SK-N-SH (cell line): Measurements from ENCODE around the gene GULP1. TPM values are rescaled to one million over a fixed set of nuclear protein-coding genes. Genes with fewer than 3 reads are reported as not detected.

ENCODE experiments used
- CTCF ChIA-PET: fragments of 300-600, 350-600 bp; formaldehyde crosslinking; extraction: SDS; loops from one replicate; lab custom pipeline; 2021; lab: Yijun Ruan, JAX
- POLR2A ChIA-PET: fragments of 350-600 bp; sonication (Branson Sonifier 250); formaldehyde crosslinking; extraction: SDS; loops from one replicate; lab custom pipeline; 2020; ENCODE audit warnings: antibody characterized with exemption, inconsistent platforms; lab: Yijun Ruan, JAX
- DNase-seq: peaks from one replicate; pipeline ENCODE4 v3.0.0; 2012
- H2AFZ ChIP-seq: fragments of 200-600 bp; sonication (generic); 2 replicates; pipeline ENCODE4 v1.8.1; 2016; ENCODE audit warnings: antibody characterized with exemption, mild to moderate bottlenecking, low read depth
- H3F3A ChIP-seq: fragments of 200-600 bp; sonication (generic); replicated peaks from 2 replicates; pipeline ENCODE3; 2016; ENCODE audit warnings: antibody characterized with exemption, mild to moderate bottlenecking; ENCODE audit not compliant: insufficient read depth
- H3K27ac ChIP-seq, 2 experiments: fragments of 200-500 bp in 1 of 2; fragments of 200-600 bp in 1 of 2; sonication (Bioruptor generic) in 1 of 2; sonication (generic), shearing (Covaris generic) in 1 of 2; 2 replicates each; pipeline versions ENCODE4 v1.5.1 to v1.6.1; 2014 to 2016; ENCODE audit warnings: low read depth in 2 of 2, inconsistent platforms in 1 of 2, low read length in 1 of 2, mild to moderate bottlenecking in 1 of 2, mixed read lengths in 1 of 2
- H3K27me3 ChIP-seq: fragments of 200-600 bp; sonication (generic), shearing (Covaris generic); 2 replicates; pipeline ENCODE4 v1.6.1; 2016; ENCODE audit warnings: mixed run types; ENCODE audit not compliant: insufficient read depth
- H3K36me3 ChIP-seq, 2 experiments: fragments of 200-500 bp in 1 of 2; fragments of 200-600 bp in 1 of 2; sonication (Bioruptor generic) in 1 of 2; sonication (generic) in 1 of 2; replicated peaks in 1 of 2; 2 replicates each; pipeline versions ENCODE3 to v1.5.1; 2014 to 2016; ENCODE audit warnings: low read length in 1 of 2, mild to moderate bottlenecking in 1 of 2; ENCODE audit not compliant: insufficient read depth in 2 of 2, control insufficient read depth in 1 of 2
- H3K4me1 ChIP-seq, 2 experiments: fragments of 200-500 bp in 1 of 2; fragments of 200-600 bp in 1 of 2; sonication (Bioruptor generic) in 1 of 2; sonication (generic), shearing (Covaris generic) in 1 of 2; 2 replicates each; pipeline versions ENCODE4 v1.5.1 to v1.6.1; 2014 to 2016; ENCODE audit warnings: low read depth in 1 of 2, low read length in 1 of 2, mixed run types in 1 of 2; ENCODE audit not compliant: insufficient read depth in 2 of 2, control insufficient read depth in 1 of 2
- H3K4me2 ChIP-seq: fragments of 200-600 bp; sonication (generic), shearing (Covaris generic); 2 replicates; pipeline ENCODE4 v1.6.1; 2017; ENCODE audit warnings: mixed run types
- H3K4me3 ChIP-seq, 2 experiments: fragments of 200-500 bp in 1 of 2; fragments of 200-600 bp in 1 of 2; sonication (Bioruptor generic) in 1 of 2; sonication (generic), shearing (Covaris generic) in 1 of 2; 2 replicates each; pipeline versions ENCODE4 v1.5.1 to v1.8.1; 2014 to 2016; ENCODE audit warnings: low read depth in 2 of 2, inconsistent platforms in 1 of 2, low read length in 1 of 2, mild to moderate bottlenecking in 1 of 2, mixed read lengths in 1 of 2, moderate library complexity in 1 of 2
- H3K79me2 ChIP-seq: fragments of 200-600 bp; sonication (generic); 2 replicates; pipeline ENCODE4 v1.8.1; 2017; ENCODE audit warnings: mild to moderate bottlenecking; ENCODE audit not compliant: insufficient read depth
- H3K9ac ChIP-seq: fragments of 200-600 bp; sonication (generic); 2 replicates; pipeline ENCODE4 v1.6.1; 2017; ENCODE audit warnings: mixed run types
- H3K9me2 ChIP-seq: fragments of 200-600 bp; sonication (generic); 2 replicates; pipeline ENCODE4 v1.6.1; 2017; ENCODE audit warnings: mixed run types
- H3K9me3 ChIP-seq: fragments of 200-600 bp; sonication (generic); 2 replicates; pipeline ENCODE4 v1.6.1; 2017; ENCODE audit warnings: mixed run types, mild to moderate bottlenecking, moderate library complexity
- H4K20me1 ChIP-seq: fragments of 200-600 bp; sonication (generic); 2 replicates; pipeline ENCODE4 v1.6.1; 2017; ENCODE audit warnings: mild to moderate bottlenecking, mixed run types; ENCODE audit not compliant: insufficient read depth
- FOSL2 ChIP-seq: IDR thresholded peaks from 2 replicates; pipeline ENCODE4 v1.4.0; 2012; ENCODE audit warnings: low read depth, mild to moderate bottlenecking, moderate library complexity, borderline replicate concordance
- FOXM1 ChIP-seq: IDR thresholded peaks from 2 replicates; pipeline ENCODE4 v1.4.0; 2012; ENCODE audit warnings: low read depth, mild to moderate bottlenecking
- GABPA ChIP-seq: IDR thresholded peaks from 2 replicates; pipeline ENCODE4 v1.4.0; 2012; ENCODE audit warnings: low read depth, mild to moderate bottlenecking
- GATA2 ChIP-seq: sonication (generic); formaldehyde crosslinking; IDR thresholded peaks from 2 replicates; pipeline ENCODE4 v1.5.0; 2020; ENCODE audit warnings: mild to moderate bottlenecking, missing genetic modification reagents
- JUND ChIP-seq: IDR thresholded peaks from 2 replicates; pipeline ENCODE4 v1.4.0; 2012
- MAX ChIP-seq: IDR thresholded peaks from 2 replicates; pipeline ENCODE4 v1.4.0; 2012; ENCODE audit warnings: low read depth
- NFIC ChIP-seq: IDR thresholded peaks from 2 replicates; pipeline ENCODE4 v1.4.0; 2012; ENCODE audit warnings: borderline replicate concordance
- PBX3 ChIP-seq: IDR thresholded peaks from 2 replicates; pipeline ENCODE4; 2012
- RAD21 ChIP-seq: IDR thresholded peaks from 2 replicates; pipeline ENCODE4 v1.6.1; 2012; ENCODE audit warnings: mild to moderate bottlenecking, low read length
- REST ChIP-seq: IDR thresholded peaks from 2 replicates; pipeline ENCODE4 v1.6.1; 2012; ENCODE audit warnings: mild to moderate bottlenecking, low read depth, low read length, moderate library complexity
- RFX5 ChIP-seq: IDR thresholded peaks from 2 replicates; pipeline ENCODE4 v1.6.1; 2012; ENCODE audit warnings: mild to moderate bottlenecking, improper control_type of control experiment, low read length
- SMC3 ChIP-seq: IDR thresholded peaks from 2 replicates; pipeline ENCODE4 v1.6.1; 2012; ENCODE audit warnings: low read depth, low read length, improper control_type of control experiment
- TAF1 ChIP-seq: IDR thresholded peaks from 2 replicates; pipeline ENCODE4 v1.6.1; 2012; ENCODE audit warnings: low read depth, mild to moderate bottlenecking, low read length, moderate library complexity, borderline replicate concordance
- TCF12 ChIP-seq: IDR thresholded peaks from 2 replicates; pipeline ENCODE4 v1.4.0; 2012
- USF1 ChIP-seq: IDR thresholded peaks from 2 replicates; pipeline ENCODE4 v1.4.0; 2012; ENCODE audit warnings: low read depth, borderline replicate concordance
- YY1 ChIP-seq: IDR thresholded peaks from 2 replicates; pipeline ENCODE4 v1.4.0; 2012; ENCODE audit warnings: low read depth, mild to moderate bottlenecking
- ZBTB33 ChIP-seq: IDR thresholded peaks from 2 replicates; pipeline ENCODE4 v1.4.0; 2012; ENCODE audit warnings: low read depth, borderline replicate concordance
- WGBS: methylation state at CpG from one replicate; pipeline ENCODE4 v1.1.6; 2017; ENCODE audit warnings: low lambda C conversion rate; 5-methylcytosine and 5-hydroxymethylcytosine counted together
- polyA plus RNA-seq, 3 experiments: library from polyadenylated mRNA; depleted of rRNA; stranded (reverse); fragments of >200 nt; gene quantifications; 2 replicates each; pipeline ENCODE4 v1.2.3, GENCODE V29; 2012

The GULP1 gene
- polyA plus RNA-seq, 1 of the 3 experiments (the other 2 are of a cell fraction), result 33.8 TPM

GRCh38 chr2:188478724-188479123 lies 187.1 kb downstream of the GULP1 start:
- H4K20me1 ChIP-seq, result no peaks in the 10 kb centered on the region
- H3K4me1 ChIP-seq, result peaks cover 0 to 11% of the 10 kb centered on the region in 2 experiments; a peak in 2 of 4 replicates
- H3K27ac ChIP-seq, result peak overlapping the region in 1 of 2 experiments; percentile 28; a peak in 1 of 4 replicates
- ChIA-PET CTCF (no interaction called here), POLR2A (no interaction called here)
- TF ChIP-seq TAF1 (no peak), RAD21 (no peak), FOXM1 (no peak), NFIC (no peak), PBX3 (no peak), SMC3 (no peak), TCF12 (no peak), ZBTB33 (no peak)
- no peaks in the 10 kb centered on the region for H3K9me3 ChIP-seq
- peaks cover 4 to 18% of the 10 kb centered on the region in 2 experiments for H3K36me3 ChIP-seq
- WGBS, result 74% methylated on average over 1 of the region's 1 CpG
- no peak overlapping the region for H2AFZ ChIP-seq
- no peak overlapping the region for H3K4me2 ChIP-seq
- no peaks in the 10 kb centered on the region for H3K9me2 ChIP-seq
- no peak overlapping the region for H3K9ac ChIP-seq
- H3F3A ChIP-seq, result peaks cover 16% of the 10 kb centered on the region
- H3K4me3 ChIP-seq, result no peak overlapping the region
- peaks cover 14% of the 10 kb centered on the region for H3K79me2 ChIP-seq
- no peak for DNase-seq
- H3K27me3 ChIP-seq, result no peaks in the 10 kb centered on the region

- no peaks in the 10 kb centered on the region for H3K9me2 ChIP-seq
- peaks cover 0 to 3% of the 10 kb centered on the region in 2 experiments; a peak in 2 of 4 replicates for H3K4me1 ChIP-seq
- POLR2A ChIA-PET, result no interaction called here
- H3K4me3 ChIP-seq, result no peak overlapping the region
- DNase-seq, result no peak
- H3K27me3 ChIP-seq, result no peaks in the 10 kb centered on the region
- H3K79me2 ChIP-seq, result 0 out of 2 replicates have a peak, but pooled peaks cover 3% of the 10 kb centered on the region
- H3F3A ChIP-seq, result peaks cover 15% of the 10 kb centered on the region
- no peak overlapping the region for H2AFZ ChIP-seq
- H3K27ac ChIP-seq, result no peak overlapping the region
- TF ChIP-seq JUND (no peak), REST (no peak), FOXM1 (no peak), RFX5 (no peak), TCF12 (no peak), ZBTB33 (no peak), GABPA (no peak), MAX (no peak), RAD21 (no peak), FOSL2 (no peak), USF1 (no peak), NFIC (no peak), GATA2 (no peak), YY1 (no peak)
- TF ChIP-seq, all 33 proteins: peak for 0
- Histone ChIP-seq H3K4me2 (no peak overlapping the region), H3K9ac (no peak overlapping the region), H3K36me3 (peaks cover 15 to 37% of the 10 kb centered on the region in 2 experiments), H3K9me3 (no peaks in the 10 kb centered on the region), H4K20me1 (no peaks in the 10 kb centered on the region)
- CTCF ChIA-PET, result no interaction called here
- 93% methylated on average over 2 of the region's 2 CpGs for WGBS
These were observed 189.8 kb downstream of the GULP1 start for GRCh38 chr2:188481474-188481873.
